Activated T-helper 17 cell treated with anti-CD3 and anti-CD28 coated beads, Interleukin-2, amount 50 U/mL, for 72 hours (primary cell): ENCODE data around the gene SERPINI2. TPM values are rescaled to one million over a fixed set of nuclear protein-coding genes. Genes with fewer than 3 reads are reported as not detected.

Experiments
- ATAC-seq: fragments of 150-1000 bp; cut with Tn5 transposase; replicated peaks from 2 replicates; pipeline ENCODE4 v1.10.0; 2021; ENCODE audit warnings: mild to moderate bottlenecking, moderate library complexity
- H3K27ac Mint-ChIP-seq: one replicate; pipeline ENCODE4 v1.8.0; 2022; ENCODE audit warnings: mixed read lengths
- H3K27me3 Mint-ChIP-seq: one replicate; pipeline ENCODE4 v1.8.0; 2022; ENCODE audit warnings: mixed read lengths
- H3K36me3 Mint-ChIP-seq: one replicate; pipeline ENCODE4 v1.8.0; 2022; ENCODE audit warnings: low read depth, mild to moderate bottlenecking, mixed read lengths
- H3K4me1 Mint-ChIP-seq: one replicate; pipeline ENCODE4 v1.8.0; 2022; ENCODE audit warnings: mixed read lengths
- H3K4me3 Mint-ChIP-seq: one replicate; pipeline ENCODE4 v1.8.0; 2022; ENCODE audit warnings: mild to moderate bottlenecking, mixed read lengths
- H3K9me3 Mint-ChIP-seq: one replicate; pipeline ENCODE4 v1.8.0; 2022; ENCODE audit warnings: mixed read lengths
- total RNA-seq, 2 donors: library from RNA; stranded (reverse); gene quantifications; one replicate each; pipeline ENCODE4 v1.2.3, GENCODE V29; 2022

The SERPINI2 gene
- total RNA-seq, 2 donors from 2014 or later = not detected

- Mint-ChIP-seq H3K27me3 (peaks cover 22% of the 10 kb centered on the region), H3K36me3 (no peaks in the 10 kb centered on the region), H3K27ac (no peak overlapping the region), H3K9me3 (no peaks in the 10 kb centered on the region), H3K4me1 (no peaks in the 10 kb centered on the region), H3K4me3 (no peak overlapping the region)
- no peak for ATAC-seq
Measured at GRCh38 chr3:167397826-167398225, 76.0 kb downstream of the SERPINI2 start.

- H3K27me3 Mint-ChIP-seq = peaks cover 18% of the 10 kb centered on the region
- H3K36me3 Mint-ChIP-seq = no peaks in the 10 kb centered on the region
- H3K4me3 Mint-ChIP-seq = no peak overlapping the region
- ATAC-seq = no peak
- H3K27ac Mint-ChIP-seq = no peak overlapping the region
- no peaks in the 10 kb centered on the region for H3K4me1 Mint-ChIP-seq
- no peaks in the 10 kb centered on the region for H3K9me3 Mint-ChIP-seq
Measured at GRCh38 chr3:167396075-167396474, 77.8 kb downstream of the SERPINI2 start.

- no peak for ATAC-seq
- Mint-ChIP-seq H3K27me3 (peaks cover 15% of the 10 kb centered on the region), H3K36me3 (no peaks in the 10 kb centered on the region), H3K9me3 (no peaks in the 10 kb centered on the region), H3K4me3 (no peak overlapping the region), H3K4me1 (no peaks in the 10 kb centered on the region), H3K27ac (no peak overlapping the region)
Measured at GRCh38 chr3:167394003-167394402, 79.8 kb downstream of the SERPINI2 start.

Other genes starting within 250 kb of the SERPINI2 start
- gene ZBBX, start 93.7 kb downstream of the SERPINI2 start, total RNA-seq = not detected
- under 1 TPM; 0.42 to 0.71 TPM for gene WDR49, start 179.9 kb upstream of the SERPINI2 start, total RNA-seq